Mesothelial cell of epicardium (in vitro differentiated cells): ENCODE measurements around the gene PARD3B. TPM values are rescaled to one million over a fixed set of nuclear protein-coding genes. Genes with fewer than 3 reads are reported as not detected.

Experiments
- DNase-seq, 2 experiments: peaks; one replicate each; pipeline ENCODE4 v3.0.0; 2021; ENCODE audit warnings: low spot score in 2 of 2; ENCODE audit not compliant: unreplicated experiment in 2 of 2
- H3K27ac Mint-ChIP-seq: 2 replicates; pipeline ENCODE4 v1.8.0; 2021; ENCODE audit warnings: mixed read lengths
- H3K27me3 Mint-ChIP-seq: 2 replicates; pipeline ENCODE4 v1.8.0; 2021; ENCODE audit warnings: low read depth, mixed read lengths
- H3K36me3 Mint-ChIP-seq: 2 replicates; pipeline ENCODE4 v1.8.0; 2021; ENCODE audit warnings: mixed read lengths
- H3K4me1 Mint-ChIP-seq: 2 replicates; pipeline ENCODE4 v1.8.0; 2021; ENCODE audit warnings: mixed read lengths
- H3K4me3 Mint-ChIP-seq: 2 replicates; pipeline ENCODE4 v1.8.0; 2021; ENCODE audit warnings: mild to moderate bottlenecking, moderate library complexity, mixed read lengths
- H3K9me3 Mint-ChIP-seq: 2 replicates; pipeline ENCODE4 v1.8.0; 2021; ENCODE audit warnings: mixed read lengths
- CTCF ChIP-seq: fragments of 200-600 bp; sonication (generic); IDR thresholded peaks from one replicate; pipeline ENCODE4 v1.5.0; 2021; ENCODE audit warnings: antibody characterized with exemption; ENCODE audit not compliant: unreplicated experiment
- total RNA-seq: library from RNA; stranded (reverse); gene quantifications from 3 replicates; pipeline ENCODE4 v1.2.1, GENCODE V29; 2021

The PARD3B gene
- total RNA-seq, 1 donor from 2014 or later = 23.4 TPM

- H3K9me3 Mint-ChIP-seq = peaks cover 6% of the 10 kb centered on the region
- H3K27ac Mint-ChIP-seq = no peak overlapping the region
- H3K4me3 Mint-ChIP-seq = no peak overlapping the region
- H3K4me1 Mint-ChIP-seq = peaks cover 21% of the 10 kb centered on the region
- peaks cover 4% of the 10 kb centered on the region for H3K36me3 Mint-ChIP-seq
- TF ChIP-seq CTCF = no peak
- no peaks in the 10 kb centered on the region for H3K27me3 Mint-ChIP-seq
- no peak for DNase-seq
Measured at GRCh38 chr2:204885747-204886146, 340.5 kb downstream of the PARD3B start.

- peaks cover 12% of the 10 kb centered on the region for H3K4me1 Mint-ChIP-seq
- H3K27ac Mint-ChIP-seq = no peak overlapping the region
- H3K27me3 Mint-ChIP-seq = no peaks in the 10 kb centered on the region
- peaks cover 4% of the 10 kb centered on the region for H3K36me3 Mint-ChIP-seq
- peaks cover 6% of the 10 kb centered on the region for H3K9me3 Mint-ChIP-seq
- no peak overlapping the region for H3K4me3 Mint-ChIP-seq
- TF ChIP-seq CTCF = no peak
- no peak for DNase-seq
Measured at GRCh38 chr2:204886713-204887112, 341.4 kb downstream of the PARD3B start.

- TF ChIP-seq CTCF = no peak
- Mint-ChIP-seq H3K4me1 (peaks cover 9% of the 10 kb centered on the region), H3K27me3 (no peaks in the 10 kb centered on the region), H3K4me3 (no peak overlapping the region), H3K36me3 (peaks cover 4% of the 10 kb centered on the region), H3K9me3 (peaks cover 6% of the 10 kb centered on the region), H3K27ac (no peak overlapping the region)
- DNase-seq = no peak
Measured at GRCh38 chr2:204888222-204888621, 342.9 kb downstream of the PARD3B start.

GRCh38 chr2:204890680-204891079 lies 345.4 kb downstream of the PARD3B start:
- Mint-ChIP-seq H3K27ac (no peak overlapping the region), H3K4me1 (peaks cover 12% of the 10 kb centered on the region), H3K27me3 (no peaks in the 10 kb centered on the region), H3K9me3 (no peaks in the 10 kb centered on the region), H3K4me3 (no peak overlapping the region), H3K36me3 (no peaks in the 10 kb centered on the region)
- TF ChIP-seq CTCF = no peak
- no peak for DNase-seq

GRCh38 chr2:204891739-204892138 lies 346.5 kb downstream of the PARD3B start:
- DNase-seq = no peak
- no peaks in the 10 kb centered on the region for H3K9me3 Mint-ChIP-seq
- peaks cover 12% of the 10 kb centered on the region for H3K4me1 Mint-ChIP-seq
- no peak overlapping the region for H3K27ac Mint-ChIP-seq
- H3K36me3 Mint-ChIP-seq = no peaks in the 10 kb centered on the region
- H3K27me3 Mint-ChIP-seq = no peaks in the 10 kb centered on the region
- no peak overlapping the region for H3K4me3 Mint-ChIP-seq
- no peak for TF ChIP-seq CTCF
